Cardiac fibroblast (primary cell): Measurements from ENCODE around the gene FAF1.
A peak's percentile ranks its signal among the peaks of the same experiment; 100 is the strongest.
"Not testable (repeated sequence)": the region's sequence is repeated elsewhere in the genome, so short reads cannot be mapped to it uniquely, and the experiment has no call there.

Experiments used
- DNase-seq, 2 donors: peaks; one replicate each; pipeline versions ENCODE4 v3.0.0 to v3.0.0-alpha.2; 2010; ENCODE audit warnings: low read depth in 2 of 2
- H3K4me3 ChIP-seq, 2 donors: replicated peaks in 1 of 2; 1 replicate in 1 of 2; 2 replicates in 1 of 2; pipeline ENCODE4 v1.5.1; 2011; ENCODE audit warnings: low read depth in 2 of 2, low read length in 2 of 2, mild to moderate bottlenecking in 2 of 2, moderate library complexity in 1 of 2
- TF ChIP-seq, protein P1 (sequence below): IDR thresholded peaks from one replicate; pipeline ENCODE4 v1.5.1; 2011; ENCODE audit warnings: low read depth, mild to moderate bottlenecking, low read length, inconsistent platforms

The FAF1 gene

DNA sequence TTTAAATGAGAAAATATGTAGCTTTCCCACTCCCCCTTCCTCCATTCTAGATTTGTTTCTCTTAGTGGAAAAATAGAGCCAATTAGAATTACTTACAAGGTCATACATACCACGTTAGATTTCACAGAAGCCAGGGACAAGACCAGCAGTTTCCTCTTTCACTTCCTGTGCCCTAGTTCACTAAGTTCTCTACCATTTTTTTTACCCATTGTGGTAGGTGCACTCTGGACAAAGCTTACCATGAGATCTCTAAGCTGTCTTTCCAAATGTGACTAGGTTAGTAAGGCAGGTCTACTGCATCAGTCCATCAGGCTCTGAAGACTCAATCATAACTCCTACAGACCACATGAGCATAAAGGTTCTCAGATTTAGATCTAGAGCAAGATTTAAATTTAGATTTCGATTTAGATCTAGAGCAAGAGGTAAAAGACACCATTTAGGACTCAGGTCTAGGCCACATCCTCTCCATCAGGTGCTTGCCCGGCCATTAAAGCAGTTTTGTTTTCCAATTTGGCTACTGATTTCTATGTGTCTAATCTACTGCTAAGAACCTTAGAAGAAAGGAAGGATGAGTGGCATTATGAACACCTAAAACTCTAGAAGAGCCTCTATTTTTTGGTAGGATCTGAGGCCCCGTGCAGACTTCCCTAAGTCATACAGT lies 235.3 kb downstream of the FAF1 start:
- TF ChIP-seq, protein P1, sequence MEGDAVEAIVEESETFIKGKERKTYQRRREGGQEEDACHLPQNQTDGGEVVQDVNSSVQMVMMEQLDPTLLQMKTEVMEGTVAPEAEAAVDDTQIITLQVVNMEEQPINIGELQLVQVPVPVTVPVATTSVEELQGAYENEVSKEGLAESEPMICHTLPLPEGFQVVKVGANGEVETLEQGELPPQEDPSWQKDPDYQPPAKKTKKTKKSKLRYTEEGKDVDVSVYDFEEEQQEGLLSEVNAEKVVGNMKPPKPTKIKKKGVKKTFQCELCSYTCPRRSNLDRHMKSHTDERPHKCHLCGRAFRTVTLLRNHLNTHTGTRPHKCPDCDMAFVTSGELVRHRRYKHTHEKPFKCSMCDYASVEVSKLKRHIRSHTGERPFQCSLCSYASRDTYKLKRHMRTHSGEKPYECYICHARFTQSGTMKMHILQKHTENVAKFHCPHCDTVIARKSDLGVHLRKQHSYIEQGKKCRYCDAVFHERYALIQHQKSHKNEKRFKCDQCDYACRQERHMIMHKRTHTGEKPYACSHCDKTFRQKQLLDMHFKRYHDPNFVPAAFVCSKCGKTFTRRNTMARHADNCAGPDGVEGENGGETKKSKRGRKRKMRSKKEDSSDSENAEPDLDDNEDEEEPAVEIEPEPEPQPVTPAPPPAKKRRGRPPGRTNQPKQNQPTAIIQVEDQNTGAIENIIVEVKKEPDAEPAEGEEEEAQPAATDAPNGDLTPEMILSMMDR: no peak
- H3K4me3 ChIP-seq: no peak overlapping the region
- DNase-seq: no peak

DNA sequence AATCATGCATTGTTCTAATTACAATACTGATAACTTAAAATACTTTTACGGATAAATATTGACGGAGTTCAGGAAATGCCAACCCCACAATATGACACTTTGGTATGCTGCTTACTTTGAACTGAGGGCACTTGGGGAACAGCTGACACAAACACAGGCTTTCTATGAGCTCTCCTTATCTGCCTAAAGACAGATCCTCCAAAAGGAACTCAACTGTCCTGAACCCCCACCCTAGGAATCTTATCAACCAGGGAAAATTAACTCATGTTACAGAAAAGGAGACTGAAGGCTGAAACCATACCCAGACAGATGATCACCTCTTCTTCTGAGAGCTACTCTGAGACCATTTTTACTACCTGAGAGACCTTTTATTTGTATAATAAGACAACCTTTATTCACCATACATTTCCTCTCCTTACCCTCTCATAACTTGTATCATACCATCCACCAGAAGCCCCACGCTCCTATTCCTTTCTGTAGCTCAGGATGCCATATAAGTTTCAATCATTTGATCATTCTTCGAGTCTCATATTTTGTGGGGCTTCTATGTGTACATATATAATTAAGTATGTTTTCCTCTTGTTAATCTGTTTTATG lies 239.5 kb downstream of the FAF1 start:
- H3K4me3 ChIP-seq: no peak overlapping the region
- TF ChIP-seq, protein P1: no peak
- peak in 1 of 2 donors; percentile 3 for DNase-seq

DNA sequence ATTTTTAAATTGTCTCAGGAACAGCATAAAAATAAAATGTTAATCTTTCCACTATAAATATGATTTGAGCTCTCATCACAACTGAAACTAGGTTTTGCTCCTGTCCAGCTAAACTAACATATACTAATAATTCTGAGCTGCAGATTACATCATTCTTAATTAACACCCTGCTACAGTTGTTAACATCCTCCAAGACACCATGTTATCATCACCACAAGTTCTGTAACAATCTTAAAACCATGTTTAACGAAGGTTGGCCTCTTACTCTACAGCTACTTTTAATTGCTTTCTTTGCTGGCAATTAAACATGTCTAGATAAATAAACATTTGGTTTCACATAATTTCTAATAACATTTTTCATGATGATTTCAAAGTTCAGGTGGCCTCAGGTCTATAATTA lies 240.9 kb downstream of the FAF1 start:
- DNase-seq: no peak
- TF ChIP-seq, protein P1: no peak
- no peak overlapping the region for H3K4me3 ChIP-seq

DNA sequence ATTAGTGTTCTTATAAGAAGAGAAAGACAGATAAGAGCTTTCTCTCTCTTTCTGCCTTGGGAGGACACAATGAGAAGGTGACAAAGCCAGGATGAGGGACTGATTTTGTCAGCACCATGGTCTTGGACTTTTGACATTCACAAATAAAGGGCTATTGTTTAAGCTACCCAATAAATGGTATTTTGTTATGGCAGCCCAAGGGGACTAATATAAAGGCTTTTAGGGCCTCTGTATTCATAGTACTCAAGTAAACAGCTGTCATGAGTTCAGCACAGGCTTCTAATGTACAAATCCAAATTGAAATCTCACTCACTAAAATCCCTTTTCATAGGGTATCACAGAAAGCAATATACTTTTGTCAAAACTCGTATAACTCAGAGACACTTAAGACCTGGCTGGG lies 242.7 kb downstream of the FAF1 start:
- TF ChIP-seq, protein P1: no peak
- no peak for DNase-seq
- no peak overlapping the region for H3K4me3 ChIP-seq

DNA sequence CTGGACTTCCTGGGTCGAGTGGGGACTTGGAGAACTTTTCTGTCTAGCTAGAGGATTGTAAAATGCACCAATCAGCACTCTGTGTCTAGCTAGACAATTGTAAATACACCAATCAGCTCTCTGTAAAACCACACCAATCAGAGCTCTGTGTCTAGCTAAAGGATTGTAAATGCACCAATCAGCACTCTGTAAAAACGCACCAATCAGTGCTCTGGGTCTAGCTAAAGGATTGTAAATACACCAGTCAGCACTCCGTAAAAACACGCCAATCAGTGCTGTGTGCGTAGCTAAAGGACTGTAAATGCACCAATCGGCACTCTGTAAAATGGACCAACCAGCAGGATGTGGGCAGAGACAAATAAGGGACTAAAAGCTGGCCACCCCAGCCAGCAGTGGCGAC lies 243.6 kb downstream of the FAF1 start:
- DNase-seq, H3K4me3 ChIP-seq: not testable (repeated sequence)

DNA sequence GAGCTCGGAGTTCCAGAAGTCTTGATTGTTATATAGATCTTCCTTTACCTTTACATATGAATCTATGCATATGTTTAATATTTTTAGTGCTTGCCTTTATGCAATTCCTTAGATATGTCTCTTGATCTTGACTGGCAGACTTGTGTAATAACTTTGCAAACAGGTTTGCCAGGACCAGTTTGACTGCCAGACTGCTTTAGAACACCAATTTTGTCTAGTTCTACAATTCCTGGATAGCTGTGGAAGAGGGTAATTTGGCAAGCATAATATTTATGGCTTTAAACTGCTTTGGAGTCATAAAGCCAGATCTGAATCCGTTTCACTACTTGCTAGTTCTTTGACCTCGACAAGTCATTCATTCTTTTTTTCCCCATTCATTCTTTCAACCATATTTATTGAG lies 250.0 kb downstream of the FAF1 start:
- DNase-seq: no peak
- TF ChIP-seq, protein P1: no peak
- no peak overlapping the region for H3K4me3 ChIP-seq

DNA sequence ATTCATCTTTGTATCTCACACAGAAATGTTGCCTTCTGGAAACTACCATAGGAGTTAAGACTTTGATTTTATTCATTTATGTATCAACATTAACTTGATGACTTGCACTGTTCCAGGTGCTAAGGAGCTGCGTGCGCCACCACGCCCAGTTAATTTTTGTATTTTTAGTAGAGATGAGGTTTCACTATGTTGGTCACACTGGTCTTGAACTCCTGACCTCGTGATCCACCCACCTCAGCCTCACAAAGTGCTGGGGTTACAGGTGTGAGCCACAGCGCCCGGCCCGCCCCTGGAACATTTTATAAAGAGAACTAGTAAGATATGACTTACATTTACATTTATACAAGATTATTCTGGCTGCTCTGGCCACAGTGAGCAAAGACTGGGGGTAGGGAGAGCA lies 252.2 kb downstream of the FAF1 start:
- DNase-seq: no peak
- no peak overlapping the region for H3K4me3 ChIP-seq
- TF ChIP-seq, protein P1: no peak
